HepG2 (cell line): Measurements from ENCODE around the gene LDLRAD4. TPM values are rescaled to one million over a fixed set of nuclear protein-coding genes. Genes with fewer than 3 reads are reported as not detected.

Experiments used
- ATAD3A ChIP-seq: sonication (generic); formaldehyde crosslinking; IDR thresholded peaks from 2 replicates; pipeline ENCODE4 v1.4.0; 2020; ENCODE audit warnings: missing genetic modification reagents
- ISX ChIP-seq: sonication (generic); formaldehyde crosslinking; conservative IDR thresholded peaks from 2 replicates; pipeline ENCODE4 v1.5.0; 2020; ENCODE audit warnings: missing genetic modification reagents
- KAT7 ChIP-seq: IDR thresholded peaks from 2 replicates; pipeline ENCODE4 v1.6.1; 2018; ENCODE audit warnings: borderline replicate concordance, missing compliant biosample characterization
- KLF12 ChIP-seq: sonication (generic); formaldehyde crosslinking; IDR thresholded peaks from 2 replicates; pipeline ENCODE4 v1.4.0; 2020; ENCODE audit warnings: missing genetic modification reagents, borderline replicate concordance
- MIER2 ChIP-seq: IDR thresholded peaks from 2 replicates; pipeline ENCODE4 v1.6.1; 2016; ENCODE audit warnings: missing biosample characterization, missing genetic modification reagents
- MYNN ChIP-seq: sonication (generic); formaldehyde crosslinking; IDR thresholded peaks from 2 replicates; pipeline ENCODE4 v1.4.0; 2020; ENCODE audit warnings: mild to moderate bottlenecking, low read depth, missing genetic modification reagents
- NFE2L2 ChIP-seq: fragments of 150-350 bp; IDR thresholded peaks from 2 replicates; pipeline ENCODE4 v1.6.1; 2014; ENCODE audit warnings: low read length
- PHB2 ChIP-seq: fragments of 450-650 bp; IDR thresholded peaks from 2 replicates; pipeline ENCODE4 v1.6.1; 2018; ENCODE audit not compliant: partially characterized antibody
- PTBP1 ChIP-seq: fragments of 200-400 bp; formaldehyde crosslinking; IDR thresholded peaks from 2 replicates; pipeline ENCODE4 v1.6.1; 2018; ENCODE audit warnings: low read length, low read depth; ENCODE audit not compliant: poor library complexity, severe bottlenecking
- SALL2 ChIP-seq: sonication (generic); formaldehyde crosslinking; IDR thresholded peaks from 2 replicates; pipeline ENCODE4 v1.8.1; 2023; ENCODE audit warnings: mild to moderate bottlenecking, missing genetic modification reagents, inconsistent platforms
- SIX1 ChIP-seq: sonication (generic); formaldehyde crosslinking; IDR thresholded peaks from 2 replicates; pipeline ENCODE4 v1.4.0; 2020; ENCODE audit warnings: missing genetic modification reagents, borderline replicate concordance
- SMC3 ChIP-seq: IDR thresholded peaks from 2 replicates; pipeline ENCODE4 v1.6.1; 2011; ENCODE audit warnings: low read length, improper control_type of control experiment
- TP53 ChIP-seq: sonication (generic); formaldehyde crosslinking; conservative IDR thresholded peaks from 2 replicates; pipeline ENCODE4 v1.4.0; 2020; ENCODE audit warnings: missing genetic modification reagents
- ZBTB14 ChIP-seq: sonication (generic); formaldehyde crosslinking; IDR thresholded peaks from 2 replicates; pipeline ENCODE4 v1.4.0; 2020; ENCODE audit warnings: missing genetic modification reagents
- ZBTB33 ChIP-seq: sonication (generic); formaldehyde crosslinking; IDR thresholded peaks from 2 replicates; pipeline ENCODE4 v1.4.0; 2020; ENCODE audit warnings: missing genetic modification reagents
- ZFP37 ChIP-seq: sonication (generic); formaldehyde crosslinking; IDR thresholded peaks from 2 replicates; pipeline ENCODE4 v1.4.0; 2020; ENCODE audit warnings: missing genetic modification reagents, borderline replicate concordance
- ZFP82 ChIP-seq: sonication (generic); formaldehyde crosslinking; IDR thresholded peaks from 2 replicates; pipeline ENCODE4 v1.5.1; 2020; ENCODE audit warnings: mild to moderate bottlenecking, missing genetic modification reagents, borderline replicate concordance
- ZNF235 ChIP-seq: sonication (generic); formaldehyde crosslinking; IDR thresholded peaks from 2 replicates; pipeline ENCODE4 v1.8.1; 2023; ENCODE audit warnings: mild to moderate bottlenecking, missing genetic modification reagents, borderline replicate concordance
- ZNF687 ChIP-seq: sonication (generic); formaldehyde crosslinking; IDR thresholded peaks from 2 replicates; pipeline ENCODE4 v1.5.1; 2020; ENCODE audit warnings: mild to moderate bottlenecking, missing genetic modification reagents, moderate library complexity
- ZSCAN5A ChIP-seq: sonication (generic); formaldehyde crosslinking; IDR thresholded peaks from 2 replicates; pipeline ENCODE4 v1.8.0; 2022; ENCODE audit warnings: mild to moderate bottlenecking, missing genetic modification reagents, borderline replicate concordance
- polyA plus RNA-seq, 8 experiments: library from polyadenylated mRNA; depleted of rRNA in 3 of 8; stranded (reverse) in 7 of 8; unstranded in 1 of 8; fragments of >200 nt; fragmentation: Illumina TruSeq in 4 of 8; extraction: Trizol in 4 of 8; gene quantifications; 2 replicates each; pipeline versions ENCODE4 v1.2.1 to v1.2.3, GENCODE V29; 2011 to 2016; ENCODE audit warnings: low read depth in 4 of 8, missing spikeins in 1 of 8, mixed read lengths in 1 of 8; ENCODE audit not compliant: insufficient read depth in 1 of 8
- total RNA-seq, 5 experiments: library from RNA; depleted of rRNA; stranded (reverse); fragments of >200 nt; fragmentation: Illumina TruSeq; extraction: Trizol; gene quantifications; 2 replicates each; pipeline ENCODE4 v1.2.3, GENCODE V29; 2016; ENCODE audit warnings: low read depth in 1 of 5
- TF ChIP-seq, protein P1 (sequence below): sonication (generic); formaldehyde crosslinking; IDR thresholded peaks from 2 replicates; pipeline ENCODE4 v1.8.1; 2023; ENCODE audit warnings: missing genetic modification reagents, mild to moderate bottlenecking, borderline replicate concordance
- TF ChIP-seq, protein P2 (sequence below): sonication (generic); formaldehyde crosslinking; IDR thresholded peaks from 2 replicates; pipeline ENCODE4 v1.4.0; 2020; ENCODE audit warnings: missing genetic modification reagents, low read depth, mild to moderate bottlenecking, borderline replicate concordance

The LDLRAD4 gene
- total and polyA plus RNA-seq, 2 of the 13 experiments (the other 11 are each of a cell fraction or from before 2014, with no cell fraction given), result 13.6 to 20.9 TPM

DNA sequence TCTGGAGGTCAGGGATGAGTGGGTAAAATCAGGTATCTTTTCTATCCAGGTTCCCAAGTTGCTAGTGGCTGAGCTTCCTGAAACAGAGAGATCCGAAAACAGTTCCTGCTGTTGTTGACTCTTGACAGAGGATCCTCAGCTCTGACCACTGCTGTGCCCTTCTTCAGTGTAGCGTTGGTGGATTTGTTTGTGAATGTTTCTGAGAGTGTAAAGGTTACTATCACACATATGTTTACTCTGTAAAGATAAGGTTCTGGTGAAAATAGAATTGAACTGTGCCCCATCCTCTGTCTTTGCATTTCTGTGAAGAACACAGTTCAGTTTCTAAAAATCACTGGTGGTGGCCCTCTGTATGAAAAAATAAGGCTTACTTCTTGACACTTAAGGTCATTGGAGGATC, 119.8 kb downstream of the LDLRAD4 start (continued):
- TF ChIP-seq ZNF687 (CRISPR knock-in tag) (no peak), KLF12 (CRISPR knock-in tag) (no peak; the same call in 1 of the 2 replicates), ATAD3A (no peak), ZNF235 (CRISPR knock-in tag) (no peak), ZFP37 (CRISPR knock-in tag) (no peak), SIX1 (CRISPR knock-in tag) (no peak; the same call in 1 of the 2 replicates), SALL2 (no peak), KAT7 (no peak), ZBTB14 (CRISPR knock-in tag) (no peak), TP53 (CRISPR knock-in tag) (no peak), ZBTB33 (CRISPR knock-in tag) (no peak), MIER2 (CRISPR knock-in tag) (no peak), ISX (CRISPR knock-in tag) (no peak), ZFP82 (CRISPR knock-in tag) (no peak), PTBP1 (no peak), PHB2 (no peak), MYNN (CRISPR knock-in tag) (no peak), NFE2L2 (no peak), SMC3 (peak; percentile 17; the same call in 1 of the 2 replicates), ZSCAN5A (CRISPR knock-in tag) (peak; percentile 27; the same call in 1 of the 2 replicates)
- TF ChIP-seq, protein P1, sequence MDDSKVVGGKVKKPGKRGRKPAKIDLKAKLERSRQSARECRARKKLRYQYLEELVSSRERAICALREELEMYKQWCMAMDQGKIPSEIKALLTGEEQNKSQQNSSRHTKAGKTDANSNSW (CRISPR knock-in tag), result no peak
- TF ChIP-seq, protein P2, sequence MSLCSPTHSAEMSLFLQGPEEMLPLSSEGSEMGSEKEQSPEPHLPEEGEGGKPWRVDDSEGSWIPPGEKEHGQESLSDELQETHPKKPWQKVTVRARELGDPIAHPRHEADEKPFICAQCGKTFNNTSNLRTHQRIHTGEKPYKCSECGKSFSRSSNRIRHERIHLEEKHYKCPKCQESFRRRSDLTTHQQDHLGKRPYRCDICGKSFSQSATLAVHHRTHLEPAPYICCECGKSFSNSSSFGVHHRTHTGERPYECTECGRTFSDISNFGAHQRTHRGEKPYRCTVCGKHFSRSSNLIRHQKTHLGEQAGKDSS (CRISPR knock-in tag), result no peak
